Measurements from ENCODE around the gene RAD51AP2.

DNA sequence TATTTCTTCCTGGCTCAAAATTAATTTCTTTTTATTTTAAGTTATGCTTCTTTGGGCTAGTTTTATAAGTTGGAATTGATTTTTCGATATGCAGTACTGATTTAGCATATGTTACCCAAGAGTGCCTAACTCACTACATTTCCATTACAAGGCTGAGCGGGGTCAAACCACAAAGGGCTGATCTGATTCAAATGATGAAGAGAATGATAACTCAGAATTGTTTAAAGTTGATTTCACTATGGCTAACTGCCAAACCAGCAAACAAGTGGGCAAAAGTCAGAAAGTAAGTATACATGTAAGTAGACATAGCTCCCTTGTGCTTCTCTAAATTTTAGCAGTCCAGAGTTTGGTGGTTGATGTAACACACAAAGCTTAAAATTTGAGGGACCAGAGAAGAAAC, 35.6 kb downstream of the RAD51AP2 start:
- TF ChIP-seq, protein P1, sequence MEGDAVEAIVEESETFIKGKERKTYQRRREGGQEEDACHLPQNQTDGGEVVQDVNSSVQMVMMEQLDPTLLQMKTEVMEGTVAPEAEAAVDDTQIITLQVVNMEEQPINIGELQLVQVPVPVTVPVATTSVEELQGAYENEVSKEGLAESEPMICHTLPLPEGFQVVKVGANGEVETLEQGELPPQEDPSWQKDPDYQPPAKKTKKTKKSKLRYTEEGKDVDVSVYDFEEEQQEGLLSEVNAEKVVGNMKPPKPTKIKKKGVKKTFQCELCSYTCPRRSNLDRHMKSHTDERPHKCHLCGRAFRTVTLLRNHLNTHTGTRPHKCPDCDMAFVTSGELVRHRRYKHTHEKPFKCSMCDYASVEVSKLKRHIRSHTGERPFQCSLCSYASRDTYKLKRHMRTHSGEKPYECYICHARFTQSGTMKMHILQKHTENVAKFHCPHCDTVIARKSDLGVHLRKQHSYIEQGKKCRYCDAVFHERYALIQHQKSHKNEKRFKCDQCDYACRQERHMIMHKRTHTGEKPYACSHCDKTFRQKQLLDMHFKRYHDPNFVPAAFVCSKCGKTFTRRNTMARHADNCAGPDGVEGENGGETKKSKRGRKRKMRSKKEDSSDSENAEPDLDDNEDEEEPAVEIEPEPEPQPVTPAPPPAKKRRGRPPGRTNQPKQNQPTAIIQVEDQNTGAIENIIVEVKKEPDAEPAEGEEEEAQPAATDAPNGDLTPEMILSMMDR (IDR thresholded peaks at IDR 0.05) = no peak
- no peak for TF ChIP-seq EZH2phosphoT487 (IDR thresholded peaks at IDR 0.05; ENCODE audit: borderline replicate concordance, low read depth)
- TF ChIP-seq, protein P2, sequence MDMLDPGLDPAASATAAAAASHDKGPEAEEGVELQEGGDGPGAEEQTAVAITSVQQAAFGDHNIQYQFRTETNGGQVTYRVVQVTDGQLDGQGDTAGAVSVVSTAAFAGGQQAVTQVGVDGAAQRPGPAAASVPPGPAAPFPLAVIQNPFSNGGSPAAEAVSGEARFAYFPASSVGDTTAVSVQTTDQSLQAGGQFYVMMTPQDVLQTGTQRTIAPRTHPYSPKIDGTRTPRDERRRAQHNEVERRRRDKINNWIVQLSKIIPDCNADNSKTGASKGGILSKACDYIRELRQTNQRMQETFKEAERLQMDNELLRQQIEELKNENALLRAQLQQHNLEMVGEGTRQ (IDR thresholded peaks at IDR 0.05; ENCODE audit: borderline replicate concordance, low read depth, low read length) = no peak
- TF ChIP-seq, protein P3, sequence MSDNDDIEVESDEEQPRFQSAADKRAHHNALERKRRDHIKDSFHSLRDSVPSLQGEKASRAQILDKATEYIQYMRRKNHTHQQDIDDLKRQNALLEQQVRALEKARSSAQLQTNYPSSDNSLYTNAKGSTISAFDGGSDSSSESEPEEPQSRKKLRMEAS (IDR thresholded peaks at IDR 0.05; ENCODE audit: low read depth) = no peak
- no peak for TF ChIP-seq FOXJ3 (CRISPR knock-in tag; IDR thresholded peaks at IDR 0.05)
- no peak for TF ChIP-seq MXI1 (IDR thresholded peaks at IDR 0.05; ENCODE audit: low read depth, low read length)
- TF ChIP-seq TEAD4 (IDR thresholded peaks at IDR 0.05; ENCODE audit: borderline replicate concordance, insufficient read depth) = no peak
